Liver (tissue), 9 donors: ENCODE data around the gene ZNF578. TPM values are rescaled to one million over a fixed set of nuclear protein-coding genes. Genes with fewer than 3 reads are reported as not detected.

Experiments
- DNase-seq: peaks from one replicate; pipeline ENCODE4 v3.0.0-alpha.2; 2017; ENCODE audit warnings: low spot score
- H3K27ac ChIP-seq, 2 donors: one replicate each; pipeline ENCODE4 v1.7.0; 2013; ENCODE audit warnings: inconsistent platforms in 2 of 2, low read length in 2 of 2, control low read depth in 1 of 2, low read depth in 1 of 2, mild to moderate bottlenecking in 1 of 2
- H3K27me3 ChIP-seq, 4 donors: one replicate each; pipeline versions ENCODE4 v1.6.1 to v1.7.0; 2013; ENCODE audit warnings: low read length in 3 of 4, inconsistent platforms in 1 of 4, mild to moderate bottlenecking in 1 of 4, moderate library complexity in 1 of 4; ENCODE audit not compliant: control insufficient read depth in 4 of 4, insufficient read depth in 4 of 4
- H3K36me3 ChIP-seq, 4 donors: one replicate each; pipeline versions ENCODE4 v1.6.1 to v1.7.0; 2013; ENCODE audit warnings: low read length in 3 of 4, mild to moderate bottlenecking in 3 of 4, low read depth in 1 of 4, moderate library complexity in 1 of 4; ENCODE audit not compliant: control insufficient read depth in 4 of 4, insufficient read depth in 3 of 4
- H3K4me1 ChIP-seq, 4 donors: one replicate each; pipeline versions ENCODE4 v1.6.1 to v1.7.0; 2013; ENCODE audit warnings: low read length in 3 of 4, mild to moderate bottlenecking in 3 of 4, moderate library complexity in 1 of 4; ENCODE audit not compliant: control insufficient read depth in 4 of 4, insufficient read depth in 4 of 4
- H3K4me3 ChIP-seq, 3 donors: one replicate each; pipeline versions ENCODE4 v1.6.1 to v1.7.0; 2013; ENCODE audit warnings: low read length in 3 of 3, control low read depth in 1 of 3, low read depth in 1 of 3, mild to moderate bottlenecking in 1 of 3
- H3K9ac ChIP-seq, 2 donors: one replicate each; pipeline ENCODE4 v1.7.0; 2013; ENCODE audit warnings: low read length in 2 of 2, mild to moderate bottlenecking in 2 of 2, moderate library complexity in 2 of 2, control low read depth in 1 of 2, low read depth in 1 of 2
- H3K9me3 ChIP-seq, 4 donors: one replicate each; pipeline versions ENCODE4 v1.6.1 to v1.7.0; 2013; ENCODE audit warnings: low read length in 3 of 4; ENCODE audit not compliant: control insufficient read depth in 4 of 4
- ATF3 ChIP-seq: IDR thresholded peaks from 2 replicates; pipeline ENCODE4 v1.6.1; 2016; ENCODE audit warnings: antibody characterized with exemption
- CTCF ChIP-seq: fragments of 150-350 bp; IDR thresholded peaks from 2 replicates; pipeline ENCODE4 v1.5.1; 2017; ENCODE audit warnings: improper control_type of control experiment, low read depth, low read length; ENCODE audit not compliant: missing input control
- EGR1 ChIP-seq, 2 donors: IDR thresholded peaks; 2 replicates each; pipeline ENCODE4 v1.6.1; 2016 to 2018; ENCODE audit warnings: antibody characterized with exemption in 2 of 2, low read depth in 2 of 2
- FOXA1 ChIP-seq: IDR thresholded peaks from 2 replicates; pipeline ENCODE4 v1.6.1; 2016; ENCODE audit warnings: antibody characterized with exemption
- FOXA2 ChIP-seq: IDR thresholded peaks from 2 replicates; pipeline ENCODE4 v1.6.1; 2016; ENCODE audit warnings: antibody characterized with exemption
- GABPA ChIP-seq, 2 donors: IDR thresholded peaks in 1 of 2; conservative IDR thresholded peaks in 1 of 2; 2 replicates each; pipeline ENCODE4 v1.6.1; 2016; ENCODE audit warnings: antibody characterized with exemption in 2 of 2, mild to moderate bottlenecking in 1 of 2, moderate library complexity in 1 of 2
- HNF4A ChIP-seq, 2 donors: conservative IDR thresholded peaks; 2 replicates each; pipeline ENCODE4 v1.6.1; 2016; ENCODE audit warnings: antibody characterized with exemption in 2 of 2, mild to moderate bottlenecking in 2 of 2
- JUND ChIP-seq, 2 donors: IDR thresholded peaks; 2 replicates each; pipeline ENCODE4 v1.6.1; 2016; ENCODE audit warnings: antibody characterized with exemption in 2 of 2
- MAX ChIP-seq: IDR thresholded peaks from 2 replicates; pipeline ENCODE4 v1.6.1; 2016; ENCODE audit warnings: antibody characterized with exemption
- NR2F2 ChIP-seq: IDR thresholded peaks from 2 replicates; pipeline ENCODE4 v1.6.1; 2016; ENCODE audit warnings: antibody characterized with exemption
- RAD21 ChIP-seq, 2 donors: IDR thresholded peaks; 2 replicates each; pipeline ENCODE4 v1.6.1; 2016; ENCODE audit warnings: antibody characterized with exemption in 2 of 2, mild to moderate bottlenecking in 2 of 2
- REST ChIP-seq: IDR thresholded peaks from 2 replicates; pipeline ENCODE4 v1.6.1; 2016; ENCODE audit warnings: antibody characterized with exemption, mild to moderate bottlenecking
- SP1 ChIP-seq: IDR thresholded peaks from 2 replicates; pipeline ENCODE4 v1.6.1; 2018; ENCODE audit warnings: antibody characterized with exemption, mild to moderate bottlenecking
- TAF1 ChIP-seq: conservative IDR thresholded peaks from 2 replicates; pipeline ENCODE4 v1.6.1; 2016; ENCODE audit warnings: antibody characterized with exemption, mild to moderate bottlenecking
- YY1 ChIP-seq: IDR thresholded peaks from 2 replicates; pipeline ENCODE4 v1.6.1; 2016; ENCODE audit warnings: antibody characterized with exemption, mild to moderate bottlenecking
- ZBTB33 ChIP-seq: IDR thresholded peaks from 2 replicates; pipeline ENCODE4 v1.6.1; 2016; ENCODE audit warnings: antibody characterized with exemption
- WGBS: extraction: QIAGEN DNeasy Blood & Tissue Kit; methylation state at CpG from one replicate; pipeline ENCODE4 v1.1.7; 2013; 5-methylcytosine and 5-hydroxymethylcytosine counted together
- polyA plus RNA-seq, 2 donors: library from polyadenylated mRNA; stranded (reverse) in 1 of 2; unstranded in 1 of 2; fragments of 200-250 nt in 1 of 2; fragments of >200 nt in 1 of 2; fragmentation: Nextera tagmentation in 1 of 2; extraction: Ambion mirVana in 1 of 2; gene quantifications; one replicate each; pipeline versions ENCODE4 v1.2.1 to v1.2.3, GENCODE V29; 2013 to 2015
- total RNA-seq, 2 donors: library from RNA; depleted of rRNA; stranded (reverse); fragments of >200 nt; gene quantifications; one replicate each; pipeline ENCODE4 v1.2.3, GENCODE V29; 2014
- donor health status: healthy.
- donor health status: healthy.
- donor health status: healthy.
- donor health status: healthy.
- donor health status: healthy.

The ZNF578 gene
- total and polyA plus RNA-seq, 4 donors: 0.09 to 0.56 (median 0.25) TPM; not detected in 1

- TF ChIP-seq MAX (no peak), JUND (IDR thresholded peaks at IDR 0.05) (no peak), RAD21 (IDR thresholded peaks at IDR 0.05) (no peak), ATF3 (no peak), HNF4A (conservative IDR thresholded peaks at IDR 0.05) (no peak), TAF1 (no peak), FOXA2 (no peak), YY1 (no peak)
These were observed 66.7 kb downstream of the ZNF578 start (continued) for GRCh38 chr19:52520013-52520412.

- H3K36me3 ChIP-seq: no peaks in the 10 kb centered on the region
- no peak overlapping the region for H3K4me3 ChIP-seq
- no peak for DNase-seq
- H3K4me1 ChIP-seq: peaks cover 0 to 4% (median 3%) of the 10 kb centered on the region in 4 donors
- H3K9me3 ChIP-seq: peaks cover 19 to 45% (median 27%) of the 10 kb centered on the region in 4 donors
- peaks cover 0 to 3% (median 0%) of the 10 kb centered on the region in 4 donors for H3K27me3 ChIP-seq
- no peak overlapping the region for H3K9ac ChIP-seq
- H3K27ac ChIP-seq: no peak overlapping the region
- 79% methylated on average over 14 of the region's 14 CpGs for WGBS
- no peak for TF ChIP-seq ATF3
- no peak for TF ChIP-seq YY1
- no peak for TF ChIP-seq REST
- TF ChIP-seq JUND (IDR thresholded peaks at IDR 0.05): no peak
- TF ChIP-seq MAX: no peak
- TF ChIP-seq HNF4A (conservative IDR thresholded peaks at IDR 0.05): no peak
- no peak for TF ChIP-seq FOXA2
- TF ChIP-seq ZBTB33: no peak
- TF ChIP-seq FOXA1: no peak
- TF ChIP-seq GABPA (IDR thresholded peaks at IDR 0.05 in 1 of 2, conservative IDR thresholded peaks at IDR 0.05 in 1 of 2): no peak
- no peak for TF ChIP-seq RAD21 (IDR thresholded peaks at IDR 0.05)
- TF ChIP-seq CTCF: no peak
- no peak for TF ChIP-seq NR2F2
- no peak for TF ChIP-seq EGR1 (IDR thresholded peaks at IDR 0.05; ENCODE audit: low read depth in 2 of 2)
- no peak for TF ChIP-seq SP1
- no peak for TF ChIP-seq TAF1
These were observed 69.2 kb downstream of the ZNF578 start for GRCh38 chr19:52522551-52522950.
